Upper lobe of right lung (tissue), 1 donor: ENCODE data around the gene KHNYN. TPM values are rescaled to one million over a fixed set of nuclear protein-coding genes. Genes with fewer than 3 reads are reported as not detected.

Experiments
- ATAC-seq: fragments of 200-7000 bp; cut with Tn5 transposase; one replicate; pipeline ENCODE4 v1.9.1; 2020; ENCODE audit warnings: mild to moderate bottlenecking, moderate library complexity
- DNase-seq: peaks from one replicate; pipeline ENCODE4 v3.0.0-alpha.2; 2020
- H3K27ac ChIP-seq: fragments of 200-600 bp; one replicate; pipeline ENCODE4 v1.8.0; 2022
- H3K27me3 ChIP-seq: fragments of 200-600 bp; one replicate; pipeline ENCODE4 v1.8.0; 2022; ENCODE audit warnings: mild to moderate bottlenecking
- H3K36me3 ChIP-seq: fragments of 200-600 bp; one replicate; pipeline ENCODE4 v1.8.0; 2022
- H3K4me1 ChIP-seq: fragments of 200-600 bp; one replicate; pipeline ENCODE4 v1.8.0; 2022
- H3K4me3 ChIP-seq: fragments of 200-600 bp; one replicate; pipeline ENCODE4 v1.8.0; 2022; ENCODE audit warnings: mild to moderate bottlenecking
- H3K9me3 ChIP-seq: fragments of 200-600 bp; one replicate; pipeline ENCODE4 v1.8.0; 2022
- intact Hi-C: fragments of 100-400 bp; cut with DNase I; formaldehyde crosslinking; loops from one replicate; pipeline ENCODE4 v1.11.0; 2022
- total RNA-seq: library from RNA; stranded (reverse); fragmentation: NEBNext Ultra II Directional; extraction: Animal tissue kit (Norgen Biotek cat#: 25700); gene quantifications from one replicate; pipeline ENCODE4 v1.2.1, GENCODE V29; 2021
- TF ChIP-seq, protein P1 (sequence below): fragments of 200-600 bp; IDR thresholded peaks from one replicate; pipeline ENCODE4 v1.8.0; 2022; ENCODE audit warnings: antibody characterized with exemption
- donor health status: DM: no; HTN: yes; CAD: no; lungs with severe emphysema.

KHNYN gene
- total RNA-seq, 1 donor from 2014 or later: 56.2 TPM

DNA sequence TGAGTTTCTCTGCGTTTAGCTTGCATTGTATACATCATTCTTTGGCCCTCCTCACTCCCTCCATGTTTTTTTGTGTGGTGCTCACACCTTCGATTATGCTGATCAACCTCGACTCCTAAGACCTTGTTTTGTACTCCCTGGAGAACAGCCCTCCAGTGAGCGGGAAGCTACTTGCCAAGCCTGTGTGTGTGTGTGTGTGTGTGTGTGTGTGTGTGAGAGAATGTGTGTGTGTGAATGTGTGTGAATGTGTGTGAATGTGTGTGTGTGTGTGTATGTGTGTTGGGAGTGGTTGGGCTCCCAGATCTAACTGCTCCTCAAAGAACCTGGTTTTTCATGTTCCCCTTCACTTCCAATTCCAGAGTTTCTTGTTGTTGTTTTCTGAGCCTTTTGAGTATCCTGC lies 24.9 kb upstream of the KHNYN start:
- no peaks in the 10 kb centered on the region for H3K9me3 ChIP-seq
- H3K36me3 ChIP-seq: peaks cover 13% of the 10 kb centered on the region
- no peak for DNase-seq
- TF ChIP-seq, protein P1, sequence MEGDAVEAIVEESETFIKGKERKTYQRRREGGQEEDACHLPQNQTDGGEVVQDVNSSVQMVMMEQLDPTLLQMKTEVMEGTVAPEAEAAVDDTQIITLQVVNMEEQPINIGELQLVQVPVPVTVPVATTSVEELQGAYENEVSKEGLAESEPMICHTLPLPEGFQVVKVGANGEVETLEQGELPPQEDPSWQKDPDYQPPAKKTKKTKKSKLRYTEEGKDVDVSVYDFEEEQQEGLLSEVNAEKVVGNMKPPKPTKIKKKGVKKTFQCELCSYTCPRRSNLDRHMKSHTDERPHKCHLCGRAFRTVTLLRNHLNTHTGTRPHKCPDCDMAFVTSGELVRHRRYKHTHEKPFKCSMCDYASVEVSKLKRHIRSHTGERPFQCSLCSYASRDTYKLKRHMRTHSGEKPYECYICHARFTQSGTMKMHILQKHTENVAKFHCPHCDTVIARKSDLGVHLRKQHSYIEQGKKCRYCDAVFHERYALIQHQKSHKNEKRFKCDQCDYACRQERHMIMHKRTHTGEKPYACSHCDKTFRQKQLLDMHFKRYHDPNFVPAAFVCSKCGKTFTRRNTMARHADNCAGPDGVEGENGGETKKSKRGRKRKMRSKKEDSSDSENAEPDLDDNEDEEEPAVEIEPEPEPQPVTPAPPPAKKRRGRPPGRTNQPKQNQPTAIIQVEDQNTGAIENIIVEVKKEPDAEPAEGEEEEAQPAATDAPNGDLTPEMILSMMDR: no peak
- H3K27ac ChIP-seq: no peak overlapping the region
- no peak for ATAC-seq
- intact Hi-C loops: no loop called here
- H3K4me1 ChIP-seq: peaks cover 30% of the 10 kb centered on the region
- H3K4me3 ChIP-seq: no peak overlapping the region
- no peaks in the 10 kb centered on the region for H3K27me3 ChIP-seq

DNA sequence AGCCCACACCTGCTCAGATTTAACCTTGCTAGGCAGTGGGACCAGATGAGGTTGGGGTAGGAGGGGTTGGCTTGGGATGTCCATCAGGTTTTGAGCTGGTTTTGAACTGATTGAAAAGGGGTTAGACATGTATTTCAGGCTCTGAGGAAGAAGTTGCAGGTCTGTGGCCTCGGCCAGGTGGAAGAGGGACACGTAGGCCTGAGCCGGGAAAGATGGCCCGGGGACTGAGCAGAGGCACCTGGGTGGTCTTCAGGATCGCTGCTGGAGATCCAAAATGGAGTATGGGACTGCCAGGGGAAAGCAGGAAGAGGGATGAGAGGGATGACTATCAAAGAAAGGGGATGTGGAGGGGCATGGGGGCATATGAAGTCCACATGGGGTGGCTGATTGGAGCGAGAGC lies 23.3 kb upstream of the KHNYN start:
- H3K4me1 ChIP-seq: peaks cover 18% of the 10 kb centered on the region

DNA sequence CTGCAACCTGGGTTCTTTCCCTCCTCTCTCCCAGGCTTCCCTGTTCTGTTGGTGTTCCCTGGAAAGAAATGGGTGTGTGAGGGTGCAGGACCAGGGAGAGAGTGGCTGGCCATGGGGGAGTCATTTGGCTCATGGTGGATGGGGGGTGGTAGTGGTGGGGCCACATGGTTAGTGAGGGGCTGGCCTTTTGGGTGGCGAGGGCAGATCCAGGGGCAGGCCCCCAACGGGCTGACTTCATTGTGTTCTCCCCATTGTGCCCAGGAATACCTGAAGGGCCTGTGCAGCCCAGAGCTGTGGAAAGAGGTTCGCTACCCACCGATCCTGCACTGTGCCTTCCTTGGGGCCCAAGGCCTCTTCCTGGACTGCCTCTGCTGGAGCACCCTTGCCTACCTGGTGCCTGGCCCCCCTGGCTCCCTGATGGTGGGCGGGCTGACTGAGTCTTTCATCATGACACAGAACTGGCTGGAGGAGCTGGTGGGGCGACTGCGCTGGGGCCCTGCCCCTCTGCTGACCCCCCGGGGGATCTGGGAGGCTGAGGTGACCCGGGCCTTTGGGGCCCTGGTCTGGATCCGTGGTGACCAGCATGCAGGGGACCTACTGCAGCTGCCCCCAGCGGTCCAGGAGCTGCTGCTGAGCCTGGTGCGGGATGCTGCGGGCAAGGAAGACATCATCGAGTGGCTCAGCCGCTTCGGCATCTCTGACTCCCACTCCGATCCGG lies 22.0 kb upstream of the KHNYN start:
- no peak overlapping the region for H3K27ac ChIP-seq
- H3K4me3 ChIP-seq: no peak overlapping the region
- no peaks in the 10 kb centered on the region for H3K9me3 ChIP-seq
- TF ChIP-seq, protein P1: no peak
- DNase-seq (no peak), ATAC-seq (no peak)
- H3K4me1 ChIP-seq: peaks cover 7% of the 10 kb centered on the region
- intact Hi-C loops: no loop called here
- peaks cover 13% of the 10 kb centered on the region for H3K36me3 ChIP-seq
- no peaks in the 10 kb centered on the region for H3K27me3 ChIP-seq

More for the DNA sequence above, 23.3 kb upstream of the KHNYN start:
- TF ChIP-seq, protein P1: no peak
- no peaks in the 10 kb centered on the region for H3K27me3 ChIP-seq
- intact Hi-C loops: no loop called here
- no peaks in the 10 kb centered on the region for H3K9me3 ChIP-seq
- no peak overlapping the region for H3K27ac ChIP-seq
- no peak for ATAC-seq
- H3K36me3 ChIP-seq: peaks cover 13% of the 10 kb centered on the region
- H3K4me3 ChIP-seq: no peak overlapping the region
- DNase-seq: no peak

DNA sequence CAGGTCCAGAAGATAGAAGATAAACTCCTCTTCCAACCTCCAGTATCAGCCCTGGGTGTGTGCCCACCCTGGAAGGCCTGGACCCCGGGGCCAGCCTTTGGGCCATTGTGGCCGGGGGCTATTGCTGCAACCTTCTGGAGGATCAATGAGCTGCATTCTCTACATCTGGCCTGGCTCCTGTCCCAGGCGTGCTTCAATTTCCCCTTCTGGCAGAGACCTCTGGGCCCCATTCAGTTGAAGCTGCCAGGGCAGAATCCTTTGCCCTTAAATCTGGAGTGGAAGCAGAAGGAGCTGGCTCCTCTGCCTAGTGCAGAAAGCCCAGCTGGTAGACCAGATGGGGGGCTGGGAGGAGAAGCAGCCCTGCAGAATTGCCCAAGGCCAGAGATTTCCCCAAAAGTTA lies 21.0 kb upstream of the KHNYN start:
- DNase-seq (no peak), ATAC-seq (no peak)
- Histone ChIP-seq H3K4me3 (no peak overlapping the region), H3K27me3 (no peaks in the 10 kb centered on the region), H3K4me1 (peaks cover 1% of the 10 kb centered on the region), H3K36me3 (peaks cover 13% of the 10 kb centered on the region), H3K9me3 (no peaks in the 10 kb centered on the region), H3K27ac (no peak overlapping the region)
- TF ChIP-seq, protein P1: no peak
- intact Hi-C loops: no loop called here

DNA sequence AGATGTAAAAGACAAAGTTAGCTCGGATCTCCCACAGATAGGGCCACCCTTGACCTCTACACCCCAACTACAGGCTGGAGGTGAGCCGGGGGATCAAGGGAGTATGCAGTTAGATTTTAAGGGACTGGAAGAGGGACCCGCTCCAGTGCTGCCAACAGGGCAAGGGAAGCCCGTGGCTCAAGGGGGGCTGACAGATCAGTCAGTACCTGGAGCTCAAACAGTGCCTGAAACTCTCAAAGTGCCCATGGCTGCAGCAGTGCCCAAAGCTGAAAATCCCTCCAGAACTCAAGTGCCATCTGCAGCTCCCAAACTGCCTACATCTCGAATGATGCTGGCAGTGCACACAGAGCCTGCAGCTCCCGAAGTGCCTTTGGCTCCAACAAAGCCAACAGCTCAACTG lies 20.6 kb upstream of the KHNYN start:
- DNase-seq (no peak), ATAC-seq (no peak)
- peaks cover 13% of the 10 kb centered on the region for H3K36me3 ChIP-seq
- H3K9me3 ChIP-seq: no peaks in the 10 kb centered on the region
- H3K4me3 ChIP-seq: no peak overlapping the region
- intact Hi-C loops: no loop called here
- no peaks in the 10 kb centered on the region for H3K4me1 ChIP-seq
- H3K27ac ChIP-seq: no peak overlapping the region
- TF ChIP-seq, protein P1: no peak
- no peaks in the 10 kb centered on the region for H3K27me3 ChIP-seq
